Smooth muscle cell (in vitro differentiated cells): ENCODE results near the gene TEAD2. TPM values are rescaled to one million over a fixed set of nuclear protein-coding genes. Genes with fewer than 3 reads are reported as not detected.

Experiments
- DNase-seq: peaks from one replicate; lab custom pipeline; 2025; ENCODE audit not compliant: unreplicated experiment; lab: John Stamatoyannopoulos, UW
- H2AFZ ChIP-seq: fragments of 200-600 bp; sonication (generic); 2 replicates; pipeline ENCODE4 v1.6.0; 2016; ENCODE audit warnings: antibody characterized with exemption, low read depth, mild to moderate bottlenecking
- H3F3A ChIP-seq: fragments of 200-600 bp; sonication (generic); 2 replicates; pipeline ENCODE4 v1.6.0; 2017; ENCODE audit warnings: antibody characterized with exemption, low read depth
- H3K27ac ChIP-seq: fragments of 200-600 bp; sonication (generic); 2 replicates; pipeline ENCODE4 v1.5.1; 2016; ENCODE audit warnings: low read depth, mild to moderate bottlenecking
- H3K27me3 ChIP-seq: fragments of 200-600 bp; sonication (generic); 2 replicates; pipeline ENCODE4 v1.6.1; 2016; ENCODE audit warnings: low read depth, mild to moderate bottlenecking
- H3K36me3 ChIP-seq: fragments of 200-600 bp; sonication (generic); 2 replicates; pipeline ENCODE4 v1.5.1; 2016; ENCODE audit warnings: low read depth
- H3K4me1 ChIP-seq: fragments of 200-600 bp; sonication (generic); 2 replicates; pipeline ENCODE4 v1.5.1; 2016; ENCODE audit warnings: low read depth
- H3K4me2 ChIP-seq: fragments of 200-600 bp; sonication (generic); 2 replicates; pipeline ENCODE4 v1.6.0; 2016; ENCODE audit warnings: mild to moderate bottlenecking
- H3K4me3 ChIP-seq: fragments of 200-600 bp; sonication (generic); 2 replicates; pipeline ENCODE4 v1.5.1; 2016; ENCODE audit warnings: mild to moderate bottlenecking
- H3K79me2 ChIP-seq: fragments of 200-600 bp; sonication (generic); 2 replicates; pipeline ENCODE4 v1.6.0; 2016; ENCODE audit warnings: low read depth, mild to moderate bottlenecking
- H3K9ac ChIP-seq: fragments of 200-600 bp; sonication (generic); 2 replicates; pipeline ENCODE4 v1.6.0; 2016; ENCODE audit warnings: low read depth
- H3K9me3 ChIP-seq: fragments of 200-600 bp; sonication (generic); replicated peaks from 2 replicates; pipeline ENCODE4 v1.5.1; 2016; ENCODE audit warnings: low read depth
- H4K20me1 ChIP-seq: fragments of 200-600 bp; sonication (generic); 2 replicates; pipeline ENCODE4 v1.6.0; 2016; ENCODE audit warnings: low read depth
- CTCF ChIP-seq: fragments of 200-600 bp; sonication (generic); IDR thresholded peaks from 2 replicates; pipeline ENCODE4 v1.5.1; 2017; ENCODE audit warnings: borderline replicate concordance, mild to moderate bottlenecking, antibody characterized with exemption; ENCODE audit not compliant: insufficient read depth, poor library complexity, severe bottlenecking
- WGBS: methylation state at CpG from one replicate; pipeline ENCODE4 v1.1.7; 2016; ENCODE audit warnings: low lambda C conversion rate; 5-methylcytosine and 5-hydroxymethylcytosine counted together
- polyA plus RNA-seq: library from polyadenylated mRNA; unstranded; fragments of >200 nt; fragmentation: Nextera tagmentation; extraction: Ambion mirVana; gene quantifications from 2 replicates; pipeline ENCODE4 v1.2.1, GENCODE V29; 2016
- total RNA-seq: library from RNA; depleted of rRNA; stranded (reverse); fragments of >200 nt; gene quantifications from 2 replicates; pipeline ENCODE4 v1.2.3, GENCODE V29; 2014

TEAD2 gene
- total and polyA plus RNA-seq, 2 experiments from 2014 or later = 58.5 to 71.8 TPM

GRCh38 chr19:49335784-49336481 is 26.3 kb downstream of the TEAD2 start:
- Histone ChIP-seq H3K9me3 (no peaks in the 10 kb centered on the region), H4K20me1 (peaks cover 31% of the 10 kb centered on the region), H3K4me3 (no peak overlapping the region), H3K27me3 (no peaks in the 10 kb centered on the region), H3K4me1 (peaks cover 4% of the 10 kb centered on the region), H3K4me2 (no peak overlapping the region), H3F3A (no peaks in the 10 kb centered on the region), H2AFZ (no peak overlapping the region), H3K36me3 (no peaks in the 10 kb centered on the region), H3K27ac (no peak overlapping the region), H3K79me2 (no peaks in the 10 kb centered on the region), H3K9ac (no peak overlapping the region)
- DNase-seq = no peak
- 94% methylated on average over 14 of the region's 14 CpGs for WGBS
- no peak for TF ChIP-seq CTCF

- WGBS = 83% methylated on average over 10 of the region's 13 CpGs
- no peaks in the 10 kb centered on the region for H3K27me3 ChIP-seq
- H3K27ac ChIP-seq = no peak within 1 kb of the TSS
- DNase-seq = no peak
- no peak within 1 kb of the TSS for H3K4me3 ChIP-seq
- H3K9ac ChIP-seq = no peak within 1 kb of the TSS
- peaks cover 24% of the 10 kb centered on the region for H4K20me1 ChIP-seq
- H3K4me2 ChIP-seq = no peak within 1 kb of the TSS
- H2AFZ ChIP-seq = no peak within 1 kb of the TSS
- H3K9me3 ChIP-seq = no peaks in the 10 kb centered on the region
- H3F3A ChIP-seq = no peaks in the 10 kb centered on the region
- H3K4me1 ChIP-seq = peaks cover 4% of the 10 kb centered on the region
- TF ChIP-seq CTCF = no peak
- H3K79me2 ChIP-seq = no peaks in the 10 kb centered on the region
- no peaks in the 10 kb centered on the region for H3K36me3 ChIP-seq
Measured at GRCh38 chr19:49335071-49335783, 27.0 kb downstream of the TEAD2 start, which contains the start of gene CD37. Gene CD37, plus strand, starts transcription at chr19:49335406. Its CDS starts 135 bp downstream, at chr19:49335541.

- TF ChIP-seq CTCF = no peak
Measured at GRCh38 chr19:49333811-49334288, 28.4 kb downstream of the TEAD2 start.

More at GRCh38 chr19:49333811-49334288, 28.4 kb downstream of the TEAD2 start:
- Histone ChIP-seq H3K79me2 (no peaks in the 10 kb centered on the region), H3K36me3 (no peaks in the 10 kb centered on the region), H3K4me2 (no peak overlapping the region), H3K4me1 (peaks cover 3% of the 10 kb centered on the region), H3F3A (no peaks in the 10 kb centered on the region), H3K9ac (no peak overlapping the region), H4K20me1 (peaks cover 19% of the 10 kb centered on the region), H3K27me3 (no peaks in the 10 kb centered on the region), H2AFZ (no peak overlapping the region), H3K4me3 (no peak overlapping the region), H3K9me3 (no peaks in the 10 kb centered on the region), H3K27ac (no peak overlapping the region)
- 86% methylated on average over 8 of the region's 8 CpGs for WGBS
- DNase-seq = no peak
